Activated CD8-positive, alpha-beta memory T cell treated with anti-CD3 and anti-CD28 coated beads for 4 hours (primary cell): ENCODE data around the gene TENM3.

Experiments used
- DNase-seq, 2 donors: peaks; one replicate each; pipeline ENCODE4 v3.0.0-alpha.2; 2020; ENCODE audit warnings: low read depth in 2 of 2

The TENM3 gene

DNA sequence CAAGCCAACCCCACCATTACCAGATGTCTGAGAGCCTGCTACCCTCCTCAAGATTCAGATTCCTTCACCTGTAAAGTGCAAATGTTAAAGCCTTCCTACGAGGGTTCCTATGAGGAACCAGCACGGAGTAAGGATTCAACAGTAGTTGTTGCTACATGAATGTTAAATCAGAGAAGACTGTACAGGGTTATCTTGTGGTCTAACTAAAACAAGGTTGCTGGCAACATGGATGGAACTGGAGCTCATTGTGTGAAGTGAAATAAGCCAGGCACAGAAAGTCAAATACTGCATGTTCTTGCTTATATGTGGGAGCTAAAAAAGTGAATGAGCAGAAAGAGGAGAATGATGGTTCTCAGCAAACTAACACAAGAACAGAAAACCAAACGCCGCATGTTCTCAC, 435.4 kb downstream of the TENM3 start:
- DNase-seq: no peak

DNA sequence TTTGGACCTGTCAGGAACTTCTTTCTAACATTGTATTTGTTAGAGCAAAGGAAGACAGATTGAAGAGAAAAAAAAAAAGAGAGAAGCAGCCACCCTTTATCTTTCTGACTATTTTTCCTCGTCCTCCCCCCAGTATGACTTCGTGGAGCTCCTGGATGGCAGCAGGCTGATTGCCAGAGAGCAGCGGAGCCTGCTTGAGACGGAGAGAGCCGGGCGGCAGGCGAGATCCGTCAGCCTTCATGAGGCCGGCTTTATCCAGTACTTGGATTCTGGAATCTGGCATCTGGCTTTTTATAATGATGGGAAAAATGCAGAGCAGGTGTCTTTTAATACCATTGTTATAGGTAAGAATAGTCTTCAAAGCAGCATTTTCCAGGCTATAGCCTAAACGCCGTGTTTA, 436.3 kb downstream of the TENM3 start:
- no peak for DNase-seq

DNA sequence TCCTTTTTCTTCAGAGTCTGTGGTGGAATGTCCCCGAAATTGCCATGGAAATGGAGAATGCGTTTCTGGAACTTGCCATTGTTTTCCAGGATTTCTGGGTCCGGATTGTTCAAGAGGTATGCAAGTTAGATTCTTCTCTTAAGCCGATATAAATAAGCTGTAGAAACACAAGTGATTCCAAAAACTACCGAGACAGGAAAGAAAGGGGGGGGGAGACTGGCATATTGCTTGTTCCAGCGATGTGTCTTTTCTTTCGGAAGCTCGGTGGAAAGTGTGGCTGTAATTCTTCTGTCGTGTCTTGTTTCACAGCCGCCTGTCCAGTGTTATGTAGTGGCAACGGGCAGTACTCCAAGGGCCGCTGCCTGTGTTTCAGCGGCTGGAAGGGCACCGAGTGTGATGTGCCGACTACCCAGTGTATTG, 437.0 kb downstream of the TENM3 start:
- DNase-seq: no peak

DNA sequence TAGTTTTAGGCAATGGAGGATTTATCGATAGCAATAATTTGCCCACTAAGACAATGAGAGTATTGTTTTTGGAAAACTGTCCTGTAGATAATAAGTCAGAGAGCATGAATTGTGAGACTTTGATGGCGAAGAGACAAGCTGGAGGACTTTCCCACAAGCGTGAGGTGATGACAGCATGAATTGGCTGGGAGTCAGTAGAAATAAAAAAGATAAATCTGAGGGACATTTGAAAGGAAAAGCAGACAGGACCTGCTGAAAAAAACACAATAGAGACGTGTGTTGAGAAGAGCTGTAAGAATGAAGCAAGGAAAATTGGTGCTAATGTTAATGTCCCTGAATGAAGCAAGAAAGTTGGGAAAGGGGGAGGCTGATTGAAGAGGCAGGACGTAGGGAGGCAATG, 440.5 kb downstream of the TENM3 start:
- no peak for DNase-seq

DNA sequence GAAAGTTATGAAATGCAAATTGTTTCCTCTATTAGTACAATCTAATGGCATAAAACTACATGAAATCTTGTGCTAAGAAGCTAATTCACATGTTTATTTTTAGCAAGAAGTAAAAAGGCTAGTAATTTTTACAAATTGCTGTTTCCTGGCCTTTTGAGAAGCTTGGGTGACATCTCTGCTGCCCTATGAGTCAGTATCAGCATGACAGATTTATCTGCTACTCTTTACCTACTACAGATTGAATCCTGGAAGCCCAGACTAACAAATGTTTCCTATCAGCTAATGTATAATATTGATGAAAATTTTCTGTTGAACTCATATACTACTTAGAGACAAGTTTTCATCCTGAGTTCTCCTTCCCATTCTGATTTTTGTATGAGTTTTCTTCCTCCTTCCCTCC, 441.6 kb downstream of the TENM3 start:
- DNase-seq: no peak

DNA sequence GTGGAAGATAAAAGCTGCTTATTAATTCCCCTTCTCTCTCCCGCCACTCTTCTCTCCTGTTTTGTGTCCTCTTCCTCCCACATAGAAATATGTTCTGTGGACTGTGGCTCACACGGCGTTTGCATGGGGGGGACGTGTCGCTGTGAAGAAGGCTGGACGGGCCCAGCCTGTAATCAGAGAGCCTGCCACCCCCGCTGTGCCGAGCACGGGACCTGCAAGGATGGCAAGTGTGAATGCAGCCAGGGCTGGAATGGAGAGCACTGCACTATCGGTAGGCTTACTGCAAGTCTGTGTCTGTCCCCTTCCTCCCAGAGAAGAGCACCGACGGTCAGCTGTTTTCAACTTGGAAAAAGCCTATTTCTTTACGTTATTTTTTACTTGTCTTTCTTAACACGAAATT, 444.9 kb downstream of the TENM3 start:
- DNase-seq: no peak

DNA sequence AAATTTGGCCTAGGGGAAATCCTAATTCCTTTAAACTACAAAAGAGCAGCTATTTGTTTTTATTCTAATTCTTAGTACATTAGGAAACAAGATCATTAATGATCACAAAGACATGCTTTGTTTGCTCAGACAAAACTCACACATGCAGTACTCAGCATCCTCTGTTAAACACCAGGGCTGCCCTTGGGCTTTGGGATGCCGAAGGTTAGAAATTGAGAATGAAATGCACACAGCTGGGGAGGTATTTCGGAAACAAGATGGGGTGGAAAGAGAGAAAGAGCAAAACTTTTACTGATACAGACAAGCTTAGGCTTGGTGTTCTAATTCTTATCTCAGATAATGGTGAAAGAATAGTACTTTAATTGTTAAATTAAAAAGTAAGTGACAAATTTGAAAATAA, 451.3 kb downstream of the TENM3 start:
- DNase-seq: no peak

DNA sequence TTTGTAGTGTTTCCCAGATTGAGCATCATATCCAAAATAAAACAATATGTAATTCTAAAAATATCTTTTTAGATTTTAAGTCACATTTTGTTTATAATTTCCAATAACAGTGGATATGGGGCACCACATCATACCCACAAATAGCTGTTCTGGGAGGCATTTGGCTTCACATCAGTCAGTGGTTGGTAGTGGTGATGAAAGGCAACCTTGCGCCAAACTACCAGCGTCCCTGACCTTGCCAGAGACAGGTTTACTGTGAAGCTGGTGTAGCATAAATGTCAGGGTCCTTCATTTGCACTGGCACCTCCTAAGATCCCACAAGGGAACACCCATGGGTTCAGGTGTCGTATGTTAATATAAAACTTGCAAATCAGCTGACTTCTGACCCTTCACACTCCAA, 451.8 kb downstream of the TENM3 start:
- DNase-seq: no peak

DNA sequence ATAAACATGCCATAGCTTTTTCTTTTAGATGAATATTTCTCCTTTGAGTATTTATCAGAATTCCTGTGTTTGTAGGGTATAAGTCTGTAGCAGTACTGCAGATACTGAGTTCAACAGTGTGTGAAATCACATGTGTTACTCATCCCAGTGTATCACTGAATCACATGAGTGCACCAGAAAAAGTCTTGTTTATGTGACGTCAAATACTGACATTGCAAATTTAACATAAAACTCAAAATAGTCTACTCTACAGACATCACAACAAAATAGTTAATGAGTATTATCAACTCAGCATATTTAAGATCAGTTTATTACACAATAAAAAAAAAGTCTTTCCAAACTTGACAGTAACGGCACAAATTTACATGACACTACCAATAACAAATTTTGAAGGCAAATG, 452.6 kb downstream of the TENM3 start:
- no peak for DNase-seq

DNA sequence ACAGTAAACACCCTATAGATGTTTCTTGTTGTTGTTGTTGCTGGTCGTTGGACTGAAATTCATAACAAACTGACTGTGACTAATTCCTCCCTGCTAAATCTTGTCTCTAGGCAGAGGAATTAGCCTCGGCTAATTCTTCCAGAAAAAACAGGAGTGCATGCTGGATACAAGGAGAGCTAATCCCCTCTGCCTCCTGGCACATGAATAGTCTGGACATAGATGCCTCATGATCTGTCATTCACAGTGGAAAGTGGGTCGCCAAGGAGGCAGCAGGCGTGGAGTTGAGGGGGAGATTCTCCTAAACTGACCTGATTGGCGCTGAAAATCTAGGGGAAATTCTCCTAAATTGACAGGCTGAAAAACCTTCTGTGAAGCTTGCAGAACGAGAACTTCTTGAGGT, 453.9 kb downstream of the TENM3 start:
- no peak for DNase-seq

DNA sequence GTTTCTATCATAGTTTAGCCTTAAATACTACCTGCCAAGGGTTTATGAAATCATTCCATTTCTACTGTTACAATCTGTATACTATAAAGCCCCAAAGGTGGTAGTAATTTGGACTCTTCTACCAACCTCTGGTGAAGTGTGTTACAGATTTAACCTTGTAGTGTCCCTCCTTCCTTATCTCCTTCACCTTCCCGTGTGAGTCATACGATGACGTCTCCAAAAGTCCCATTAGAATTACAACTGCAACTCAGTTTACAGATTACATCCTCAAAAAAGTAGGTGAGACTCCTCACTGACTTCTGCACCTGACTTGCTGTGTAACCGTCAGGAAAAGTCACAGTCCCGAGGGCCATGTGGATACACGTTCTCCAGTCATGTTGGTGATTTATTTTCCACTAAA, 455.0 kb downstream of the TENM3 start:
- no peak for DNase-seq

DNA sequence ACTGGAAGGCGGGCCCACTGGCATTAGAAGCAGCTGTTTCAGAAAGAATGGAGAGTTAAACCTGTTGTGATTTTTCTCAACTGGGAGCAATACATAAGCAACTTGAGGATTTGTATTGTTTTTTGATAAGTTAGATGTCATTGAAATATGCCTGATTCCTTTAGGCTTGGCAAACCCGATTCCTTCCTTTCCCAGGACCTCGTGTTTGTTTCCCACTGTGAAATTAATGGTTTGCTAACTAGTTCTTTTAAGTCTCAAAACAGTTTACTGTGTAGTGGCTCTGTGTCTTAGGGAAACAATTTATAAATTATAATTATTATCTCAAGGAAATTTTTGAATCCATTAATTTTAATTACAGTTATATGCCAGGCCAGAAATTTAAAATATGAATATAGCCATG, 456.0 kb downstream of the TENM3 start:
- DNase-seq: no peak

DNA sequence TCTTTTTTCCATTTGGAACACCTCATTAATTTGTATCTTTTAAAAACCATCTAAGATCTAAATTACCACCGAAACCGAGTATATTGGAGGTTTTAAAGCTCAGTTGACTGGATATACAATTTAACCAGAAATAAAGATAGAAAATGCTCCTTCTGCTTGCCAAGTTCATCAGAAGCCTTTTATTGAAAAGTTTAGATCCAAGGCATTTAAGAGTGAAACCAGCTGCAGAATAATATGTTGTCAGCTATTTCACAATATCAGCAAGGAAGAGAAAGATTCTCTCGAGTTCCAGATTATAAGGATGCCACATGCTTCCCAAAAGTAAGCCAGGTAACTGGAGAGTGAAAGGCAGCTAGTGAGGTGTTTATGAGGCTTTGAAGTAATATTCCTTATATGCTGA, 456.6 kb downstream of the TENM3 start:
- no peak for DNase-seq

DNA sequence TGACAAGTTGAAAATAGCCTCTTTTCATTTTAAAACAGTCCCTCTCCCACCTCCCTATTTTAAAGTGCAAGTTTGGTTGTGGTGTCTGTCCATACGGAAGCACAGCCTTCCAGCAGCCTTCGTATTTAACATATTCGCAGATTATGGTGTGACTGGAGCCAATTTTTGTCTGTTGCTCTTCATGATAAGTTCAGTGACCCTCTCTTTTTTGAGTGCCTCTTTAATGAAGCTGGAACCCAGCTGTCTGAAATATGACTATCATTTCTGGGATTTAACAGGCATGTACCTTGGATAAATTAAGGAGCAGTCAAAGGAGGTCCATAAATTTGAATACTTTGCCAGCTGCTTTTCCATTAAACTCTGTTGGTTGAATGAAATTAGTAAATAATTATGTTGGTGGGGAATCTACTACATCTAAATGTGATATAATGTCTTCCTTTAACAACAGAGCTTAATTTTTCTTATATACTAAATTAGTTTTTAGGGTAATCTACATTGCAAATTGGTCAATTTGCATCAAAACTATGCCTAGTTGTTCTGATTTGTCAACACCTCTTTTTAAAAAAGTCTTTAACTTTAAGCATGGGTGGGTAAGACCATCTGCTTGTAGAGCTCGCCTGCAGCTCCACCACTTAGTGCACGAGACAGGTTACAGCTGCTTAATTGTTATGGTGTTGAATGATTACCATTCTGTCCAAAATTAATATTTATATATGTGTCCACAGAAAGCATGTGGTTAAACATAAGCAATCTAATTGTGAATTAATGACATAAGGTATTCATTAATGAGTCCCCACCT, 457.4 kb downstream of the TENM3 start:
- DNase-seq: no peak

DNA sequence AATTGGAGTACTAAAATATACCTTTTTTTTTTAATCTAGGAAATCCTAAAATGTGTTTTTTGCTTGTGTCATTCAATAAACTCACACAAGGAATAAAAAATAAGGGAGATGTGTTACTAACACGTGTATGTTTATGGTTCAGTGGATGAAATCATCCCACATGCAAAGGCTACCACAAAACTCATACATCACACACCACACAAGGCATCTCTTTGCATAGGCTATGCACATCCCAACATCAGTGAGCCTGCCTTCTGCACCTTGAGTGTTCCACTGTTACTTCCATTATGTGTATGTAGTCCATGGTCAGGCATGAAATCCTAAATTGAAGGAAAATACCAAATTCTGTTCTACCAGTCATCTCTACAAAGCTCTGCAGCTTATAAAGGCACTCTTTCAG, 460.9 kb downstream of the TENM3 start:
- no peak for DNase-seq

DNA sequence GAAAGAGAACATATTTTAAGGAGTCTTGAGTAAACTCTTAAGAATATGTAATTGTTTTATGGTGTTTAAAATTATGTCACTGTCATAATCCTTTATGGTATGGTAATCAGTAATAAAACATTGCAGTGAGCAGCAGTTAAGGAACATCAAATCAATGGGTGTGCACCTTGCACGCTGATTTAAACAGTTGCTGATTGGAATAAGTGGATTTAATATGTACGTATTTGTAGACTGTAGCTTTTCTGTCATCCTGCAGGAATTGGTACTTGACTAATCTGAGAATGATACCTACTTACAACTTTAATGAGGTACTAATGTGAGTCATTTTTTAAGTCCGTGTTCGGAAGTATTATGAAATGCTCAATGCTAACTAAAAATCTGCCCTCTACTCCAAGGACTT, 461.7 kb downstream of the TENM3 start:
- no peak for DNase-seq

DNA sequence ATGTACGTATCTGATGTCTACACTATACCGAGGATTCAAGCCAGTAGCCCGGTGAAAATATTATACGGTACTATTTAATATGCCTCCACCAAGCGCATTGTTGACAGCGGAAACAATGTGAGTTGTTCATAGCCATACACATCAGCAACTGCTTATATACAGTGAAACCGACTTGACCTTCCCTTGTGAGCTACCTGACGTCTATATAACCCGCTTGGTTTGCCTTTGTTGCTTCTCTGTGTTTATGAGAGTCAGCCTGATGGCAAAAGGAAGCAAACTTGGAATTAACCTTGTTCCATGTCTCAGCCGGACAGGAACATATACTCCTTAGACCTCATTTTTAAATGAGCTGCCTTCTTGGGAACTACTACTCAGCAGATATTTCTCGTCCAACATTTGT, 462.2 kb downstream of the TENM3 start:
- DNase-seq: no peak

DNA sequence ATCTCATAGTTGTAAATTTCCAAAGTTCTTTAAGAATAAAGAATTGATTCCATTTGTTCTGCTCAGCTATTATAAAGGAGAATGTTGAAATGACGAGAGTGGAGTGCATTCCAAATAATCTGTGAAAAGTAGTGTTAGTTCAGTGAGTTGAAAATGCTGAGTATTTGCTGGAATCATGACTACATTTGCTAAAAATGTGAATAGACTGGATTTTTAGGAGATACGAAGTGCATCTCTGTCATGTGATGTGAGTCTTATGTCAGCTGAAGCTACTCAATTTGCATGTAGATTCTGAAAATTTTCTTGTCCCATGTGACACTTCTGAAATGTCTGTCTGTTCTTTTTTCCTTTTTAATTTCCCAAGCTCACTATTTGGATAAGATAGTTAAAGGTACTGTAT, 468.0 kb downstream of the TENM3 start:
- no peak for DNase-seq

DNA sequence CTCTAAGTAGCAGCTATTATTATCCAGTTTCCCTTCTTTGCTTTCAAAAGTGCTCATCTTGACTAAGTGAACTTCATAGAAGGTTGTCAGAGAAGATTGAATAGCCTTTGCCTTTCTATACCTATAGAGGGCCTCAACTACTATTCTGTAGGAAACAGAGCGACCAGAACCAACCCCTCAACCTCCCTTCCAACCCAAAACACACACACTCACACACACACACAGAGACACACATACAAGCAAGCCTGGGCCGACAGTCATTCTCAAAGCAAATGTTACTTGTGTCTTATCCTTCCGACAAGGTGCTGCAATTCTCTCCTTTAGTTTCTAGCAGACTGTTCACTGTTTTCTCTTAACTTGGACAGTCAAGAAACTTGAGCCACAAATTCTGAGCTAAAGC, 472.3 kb downstream of the TENM3 start:
- DNase-seq: no peak

DNA sequence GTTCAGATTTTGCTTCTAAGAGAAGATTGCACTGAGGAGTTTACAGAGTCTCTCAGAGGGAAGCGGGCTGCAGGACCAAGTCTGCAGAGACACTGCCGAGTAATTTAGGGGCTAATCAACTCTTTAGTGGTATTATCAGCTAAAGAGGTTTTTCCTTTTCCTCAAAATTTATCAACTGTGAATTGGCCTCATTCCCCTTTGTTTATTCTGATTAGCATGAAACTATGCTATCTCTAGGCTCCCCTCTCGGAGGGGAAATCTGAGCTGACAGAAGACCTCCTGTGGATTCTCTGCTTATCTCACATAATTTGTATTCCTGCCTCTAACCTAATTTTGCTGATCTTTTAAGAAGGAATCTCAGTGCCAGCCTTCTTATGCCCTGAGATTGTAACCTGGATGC, 473.0 kb downstream of the TENM3 start:
- DNase-seq: no peak

DNA sequence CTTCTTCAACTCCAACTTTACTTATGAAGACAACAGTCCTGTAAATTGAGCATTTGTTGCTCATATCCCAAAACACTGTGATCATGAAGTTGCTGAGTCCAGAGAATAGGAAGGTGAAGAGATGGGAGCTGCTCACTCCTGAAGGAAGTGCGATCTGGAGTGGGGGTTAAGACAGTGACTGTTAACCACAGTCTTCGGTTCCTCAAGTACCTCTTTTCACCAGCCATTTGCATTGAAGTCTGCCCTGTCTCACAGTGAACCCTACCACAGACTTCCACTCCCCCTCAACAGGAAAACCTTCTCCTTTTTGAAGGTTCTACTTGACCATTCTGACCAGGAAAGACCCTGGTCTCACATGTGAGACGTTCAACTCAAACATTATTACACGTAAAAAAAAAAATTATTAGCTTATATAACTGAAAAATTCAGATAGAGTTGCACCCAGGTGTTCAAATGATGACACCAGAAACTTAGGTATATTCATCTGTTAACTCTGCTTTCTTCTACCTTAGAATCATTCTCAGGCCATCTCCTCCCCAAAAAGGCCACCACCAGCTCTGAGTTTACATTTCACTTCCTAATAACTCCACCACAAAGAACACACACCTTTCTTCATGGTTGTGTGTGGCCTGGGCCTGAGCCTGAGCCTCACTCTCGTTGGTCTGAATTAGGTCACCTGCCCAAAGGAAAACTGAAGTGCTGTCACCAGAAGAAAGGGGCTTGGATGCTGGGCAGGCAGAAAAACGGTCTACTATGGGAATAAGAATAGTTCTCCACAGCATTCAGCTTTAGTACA, 474.8 kb downstream of the TENM3 start:
- no peak for DNase-seq

DNA sequence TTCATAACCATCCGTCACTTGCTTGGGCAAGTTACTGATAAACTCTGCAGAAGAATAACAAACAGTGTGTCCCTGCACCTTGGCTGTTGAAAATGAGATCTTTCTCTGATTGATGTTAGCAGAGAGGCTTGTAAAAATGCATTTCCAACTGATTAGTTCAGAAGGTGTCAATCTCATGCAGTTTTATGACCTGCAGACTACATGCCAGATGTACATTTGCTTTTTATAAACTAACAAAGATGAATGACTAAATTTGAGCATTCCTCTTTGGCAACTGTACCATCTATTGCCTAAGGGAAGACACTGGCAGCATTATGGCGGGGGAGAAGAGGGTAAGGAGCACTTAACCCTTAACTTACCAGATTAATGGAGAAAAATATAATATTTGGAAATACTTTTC, 481.2 kb downstream of the TENM3 start:
- no peak for DNase-seq

DNA sequence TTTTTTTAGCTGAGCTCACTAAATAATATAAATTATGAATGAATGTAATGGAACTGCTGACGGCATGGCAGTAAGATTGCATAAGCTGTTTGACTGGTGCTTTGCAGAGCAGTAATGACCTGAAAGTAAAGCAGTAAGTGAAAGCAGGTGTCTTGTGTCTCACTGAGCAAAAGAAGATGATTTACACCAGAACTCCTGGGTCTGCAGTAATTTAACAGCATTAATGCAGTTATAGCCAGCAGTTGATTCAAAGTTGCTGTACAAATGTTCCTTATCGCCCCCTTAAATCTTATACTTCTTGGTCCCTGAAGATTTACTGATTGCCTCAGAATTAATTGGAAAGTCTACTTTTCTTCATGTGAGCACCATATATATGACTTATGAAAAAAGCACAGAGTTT, 486.3 kb downstream of the TENM3 start:
- no peak for DNase-seq
